Kidney epithelial cell (primary cell): ENCODE measurements around the gene PKD1. TPM values are rescaled to one million over a fixed set of nuclear protein-coding genes. Genes with fewer than 3 reads are reported as not detected.

Source experiments
- DNase-seq: peaks from one replicate; pipeline ENCODE4 v3.0.0-alpha.2; 2010; ENCODE audit warnings: low read depth
- H3K27me3 ChIP-seq: 2 replicates; pipeline ENCODE4 v1.6.0; 2011; ENCODE audit warnings: low read length; ENCODE audit not compliant: control insufficient read depth, insufficient read depth
- H3K36me3 ChIP-seq: 2 replicates; pipeline ENCODE4 v1.5.1; 2011; ENCODE audit warnings: low read length; ENCODE audit not compliant: control insufficient read depth, insufficient read depth
- H3K4me3 ChIP-seq: 2 replicates; pipeline ENCODE4 v1.5.1; 2011; ENCODE audit warnings: low read depth, mild to moderate bottlenecking, control low read depth, low read length
- total RNA-seq: library from RNA; depleted of rRNA; stranded (reverse); fragments of >200 nt; gene quantifications from 2 replicates; pipeline ENCODE4 v1.2.3, GENCODE V29; 2015
- TF ChIP-seq, protein P1 (sequence below): IDR thresholded peaks from 2 replicates; pipeline ENCODE4 v1.5.1; 2011; ENCODE audit warnings: mild to moderate bottlenecking, moderate library complexity, low read length, control low read depth, inconsistent platforms; ENCODE audit not compliant: insufficient read depth, poor library complexity, severe bottlenecking

The PKD1 gene
- total RNA-seq, 1 donor from 2014 or later = 85.6 TPM

DNA sequence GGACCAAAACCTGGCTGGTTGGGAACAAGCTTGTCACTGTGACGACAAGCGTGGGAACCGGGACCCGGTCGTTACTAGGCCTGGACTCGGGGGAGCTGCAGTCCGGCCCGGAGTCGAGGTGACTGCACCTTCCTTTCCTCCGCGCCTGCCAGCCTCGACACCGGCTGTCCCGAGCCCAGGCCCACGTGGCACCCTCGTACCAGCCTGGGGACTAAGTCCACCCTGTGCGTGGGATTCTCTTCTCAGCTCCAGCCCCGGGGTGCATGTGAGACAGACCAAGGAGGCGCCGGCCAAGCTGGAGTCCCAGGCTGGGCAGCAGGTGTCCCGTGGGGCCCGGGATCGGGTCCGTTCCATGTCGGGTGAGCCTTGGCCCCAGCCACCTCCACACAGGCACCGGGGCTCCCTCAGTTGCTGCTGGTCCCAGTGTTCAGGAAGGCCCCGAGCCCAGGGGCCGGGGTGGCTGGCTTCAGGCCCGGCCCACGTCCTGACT, 56.3 kb downstream of the PKD1 start:
- peaks cover 5% of the 10 kb centered on the region for H3K36me3 ChIP-seq

DNA sequence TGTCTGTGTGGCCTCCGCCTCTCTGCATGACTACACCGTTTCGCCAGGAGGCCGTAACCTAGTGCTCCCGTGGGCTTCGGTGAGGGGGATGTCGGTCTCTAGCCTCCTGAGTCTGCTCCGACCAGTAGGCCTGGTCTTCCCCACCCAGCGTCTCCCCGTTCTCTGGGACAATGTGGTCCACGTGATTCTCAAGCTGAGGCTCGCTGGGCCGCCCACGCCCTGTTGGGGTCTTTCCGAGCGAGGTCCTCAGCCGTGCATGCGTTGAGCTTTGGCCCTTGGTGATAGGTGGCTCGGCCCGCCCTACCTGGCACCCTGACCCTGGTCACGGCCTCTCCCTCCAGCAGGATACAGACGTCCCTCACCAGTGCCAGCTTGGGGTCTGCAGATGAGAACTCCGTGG, 57.0 kb downstream of the PKD1 start:
- no peak overlapping the region for H3K4me3 ChIP-seq
- DNase-seq = no peak
- peaks cover 5% of the 10 kb centered on the region for H3K36me3 ChIP-seq

More for the DNA sequence above, 56.3 kb downstream of the PKD1 start:
- no peaks in the 10 kb centered on the region for H3K27me3 ChIP-seq
- TF ChIP-seq, protein P1, sequence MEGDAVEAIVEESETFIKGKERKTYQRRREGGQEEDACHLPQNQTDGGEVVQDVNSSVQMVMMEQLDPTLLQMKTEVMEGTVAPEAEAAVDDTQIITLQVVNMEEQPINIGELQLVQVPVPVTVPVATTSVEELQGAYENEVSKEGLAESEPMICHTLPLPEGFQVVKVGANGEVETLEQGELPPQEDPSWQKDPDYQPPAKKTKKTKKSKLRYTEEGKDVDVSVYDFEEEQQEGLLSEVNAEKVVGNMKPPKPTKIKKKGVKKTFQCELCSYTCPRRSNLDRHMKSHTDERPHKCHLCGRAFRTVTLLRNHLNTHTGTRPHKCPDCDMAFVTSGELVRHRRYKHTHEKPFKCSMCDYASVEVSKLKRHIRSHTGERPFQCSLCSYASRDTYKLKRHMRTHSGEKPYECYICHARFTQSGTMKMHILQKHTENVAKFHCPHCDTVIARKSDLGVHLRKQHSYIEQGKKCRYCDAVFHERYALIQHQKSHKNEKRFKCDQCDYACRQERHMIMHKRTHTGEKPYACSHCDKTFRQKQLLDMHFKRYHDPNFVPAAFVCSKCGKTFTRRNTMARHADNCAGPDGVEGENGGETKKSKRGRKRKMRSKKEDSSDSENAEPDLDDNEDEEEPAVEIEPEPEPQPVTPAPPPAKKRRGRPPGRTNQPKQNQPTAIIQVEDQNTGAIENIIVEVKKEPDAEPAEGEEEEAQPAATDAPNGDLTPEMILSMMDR = no peak
- DNase-seq = no peak
- no peak overlapping the region for H3K4me3 ChIP-seq

DNA sequence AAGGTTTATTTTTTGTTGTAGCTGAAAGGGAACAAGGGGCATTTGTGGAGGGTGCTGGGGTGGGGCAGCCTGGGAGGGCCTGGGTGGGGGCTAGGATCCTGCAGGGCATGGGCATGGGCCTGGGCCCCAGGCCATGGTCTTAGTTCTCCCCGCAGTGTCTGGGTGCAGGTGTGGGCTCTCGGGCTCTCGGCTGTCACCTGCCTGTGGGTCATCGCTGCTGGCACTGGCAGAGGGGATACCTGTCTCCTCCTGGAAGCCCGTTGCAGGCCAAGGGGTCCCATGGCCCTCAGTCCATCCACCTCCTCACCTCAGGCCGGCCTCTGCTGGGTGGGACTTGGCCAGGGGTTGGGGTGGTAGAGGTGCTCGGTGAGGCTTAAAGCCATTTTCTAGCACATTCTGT, 57.6 kb downstream of the PKD1 start:
- no peak for DNase-seq
- TF ChIP-seq, protein P1 = no peak
- Histone ChIP-seq H3K4me3 (no peak overlapping the region), H3K27me3 (no peaks in the 10 kb centered on the region), H3K36me3 (peaks cover 4% of the 10 kb centered on the region)

More for the DNA sequence above, 57.0 kb downstream of the PKD1 start:
- TF ChIP-seq, protein P1 = no peak
- no peaks in the 10 kb centered on the region for H3K27me3 ChIP-seq

DNA sequence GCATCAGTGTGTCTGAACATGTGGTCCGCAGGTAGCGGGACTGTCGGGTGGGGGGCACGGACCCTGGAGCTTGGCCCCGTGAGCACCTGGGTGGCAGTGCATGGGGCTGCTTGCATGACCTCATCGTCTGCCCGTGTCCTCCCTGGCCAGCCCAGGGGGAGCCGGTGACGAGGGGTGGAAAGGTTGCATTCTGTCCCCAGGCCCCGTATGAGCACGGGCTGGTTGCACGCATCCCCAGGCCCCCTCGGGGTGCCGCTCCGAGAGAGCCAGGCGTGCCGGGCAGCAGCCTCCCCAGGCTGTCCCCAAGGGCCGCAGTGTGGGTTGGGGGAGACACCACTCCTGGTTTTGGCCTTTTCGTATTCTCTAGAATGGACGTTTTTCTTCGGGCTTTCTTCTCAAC, 58.0 kb downstream of the PKD1 start:
- DNase-seq = no peak
- peaks cover 2% of the 10 kb centered on the region for H3K36me3 ChIP-seq
- TF ChIP-seq, protein P1 = no peak
- H3K27me3 ChIP-seq = no peaks in the 10 kb centered on the region
- no peak overlapping the region for H3K4me3 ChIP-seq

DNA sequence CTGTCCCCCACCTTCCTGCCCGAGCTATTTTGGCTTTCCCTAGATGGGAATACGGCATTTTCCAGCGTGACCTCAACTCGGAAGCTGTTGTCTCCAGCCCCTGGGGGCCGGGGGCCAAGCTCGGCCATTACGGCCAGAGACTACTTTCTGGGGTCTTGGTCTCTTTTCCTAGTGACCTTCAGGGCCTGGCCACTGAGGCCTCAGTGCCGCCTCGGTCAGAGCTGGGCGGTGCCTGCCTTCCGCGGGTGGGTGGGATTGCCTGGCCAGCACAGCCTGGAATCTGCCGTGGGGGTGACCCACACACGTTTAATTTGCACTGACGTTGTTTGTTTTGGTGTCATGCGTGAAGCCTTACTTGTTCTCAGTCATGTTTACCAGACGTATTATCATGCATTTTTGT, 58.7 kb downstream of the PKD1 start:
- peaks cover 4% of the 10 kb centered on the region for H3K36me3 ChIP-seq
- H3K4me3 ChIP-seq = no peak overlapping the region
- DNase-seq = no peak
- no peaks in the 10 kb centered on the region for H3K27me3 ChIP-seq
- TF ChIP-seq, protein P1 = no peak

DNA sequence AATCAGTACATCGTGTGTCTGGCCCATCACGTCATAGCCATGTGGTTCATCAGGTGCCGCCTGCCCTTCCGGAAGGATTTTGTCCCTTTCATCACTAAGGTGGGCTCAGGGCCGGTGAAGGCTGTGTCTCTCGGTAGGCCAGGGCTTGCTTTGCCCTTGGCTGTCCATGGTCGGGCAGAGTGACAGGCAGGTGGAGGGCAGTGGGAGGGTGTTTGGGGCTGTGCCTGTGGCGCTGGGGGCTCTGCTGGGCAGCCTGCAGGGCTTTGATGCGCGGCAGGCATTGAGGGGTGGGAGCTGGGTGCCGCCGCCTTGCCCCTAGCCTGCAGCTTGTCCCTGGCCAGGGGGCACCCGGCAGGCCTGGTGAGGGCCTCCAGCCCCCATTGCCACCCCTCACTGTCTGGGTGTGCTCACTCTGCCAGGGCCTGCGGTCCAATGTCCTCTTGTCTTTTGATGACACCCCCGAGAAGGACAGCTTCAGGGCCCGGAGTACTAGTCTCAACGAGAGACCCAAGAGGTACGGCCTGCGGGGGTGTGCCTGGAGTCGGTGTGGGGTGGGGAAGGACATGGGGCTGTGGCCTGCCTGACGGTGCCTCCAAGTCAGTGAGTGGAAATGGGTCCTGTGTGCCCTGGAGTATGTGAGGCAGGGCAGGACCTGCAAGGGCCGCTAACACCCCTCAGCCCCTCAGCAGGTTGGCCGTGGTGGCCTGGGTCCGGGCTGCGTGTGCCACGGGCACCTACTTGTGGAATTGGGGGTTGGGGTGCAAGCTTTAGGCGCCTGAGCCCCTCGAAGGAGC, 59.4 kb downstream of the PKD1 start:
- Histone ChIP-seq H3K36me3 (peaks cover 4% of the 10 kb centered on the region), H3K27me3 (no peaks in the 10 kb centered on the region), H3K4me3 (no peak overlapping the region)
- TF ChIP-seq, protein P1 = no peak
- DNase-seq = no peak
